ENCODE results near the gene EGLN3. TPM values are rescaled to one million over a fixed set of nuclear protein-coding genes. Genes with fewer than 3 reads are reported as not detected.

EGLN3 gene
- total RNA-seq, 1 experiment from 2014 or later = 3.2 TPM

DNA sequence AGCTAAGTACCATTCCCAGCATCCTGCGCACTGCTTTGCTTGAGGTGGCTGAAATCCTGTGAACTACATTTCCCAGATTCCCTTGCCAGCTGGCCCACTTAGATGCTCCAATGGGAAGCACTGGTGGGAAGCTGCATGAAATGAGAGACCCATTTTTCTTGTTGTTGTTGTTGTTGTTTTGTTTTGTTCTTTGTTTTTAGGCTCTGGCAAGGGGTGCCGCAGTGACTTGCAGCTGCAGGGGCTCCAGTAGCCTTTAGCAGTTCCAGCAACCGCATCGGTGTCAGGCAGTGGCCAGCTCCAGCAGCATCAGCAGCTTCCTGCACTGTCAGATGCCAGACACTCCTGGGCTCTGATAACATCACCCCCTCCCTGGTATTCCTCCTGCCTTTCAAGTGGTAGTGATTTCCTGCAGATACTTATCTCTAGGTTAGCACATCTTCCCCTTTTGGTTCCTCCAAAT is 8.8 kb upstream of the EGLN3 start:
- Histone ChIP-seq H4K20me1 (ENCODE audit: low read length) (no peaks in the 10 kb centered on the region), H3K27me3 (ENCODE audit: low read length) (peaks cover 8% of the 10 kb centered on the region), H3K4me3 (ENCODE audit: low read length) (no peak overlapping the region), H3K36me3 (ENCODE audit: low read depth, low read length) (no peaks in the 10 kb centered on the region), H3K9ac (ENCODE audit: low read length) (no peak overlapping the region), H3K4me1 (ENCODE audit: insufficient read depth, low read length) (no peaks in the 10 kb centered on the region), H3K79me2 (ENCODE audit: low read length) (no peaks in the 10 kb centered on the region), H3F3A (ENCODE audit: low read length, unreplicated experiment) (no peaks in the 10 kb centered on the region), H2AFZ (ENCODE audit: low read length) (no peak overlapping the region), H3K9me3 (ENCODE audit: low read length) (no peaks in the 10 kb centered on the region), H3K9me2 (replicated peaks; ENCODE audit: low read length) (no peaks in the 10 kb centered on the region), H3K4me2 (ENCODE audit: low read length) (no peak overlapping the region), H3K27ac (ENCODE audit: low read length) (no peak overlapping the region)
- no peak for ATAC-seq
- TF ChIP-seq, protein P1, sequence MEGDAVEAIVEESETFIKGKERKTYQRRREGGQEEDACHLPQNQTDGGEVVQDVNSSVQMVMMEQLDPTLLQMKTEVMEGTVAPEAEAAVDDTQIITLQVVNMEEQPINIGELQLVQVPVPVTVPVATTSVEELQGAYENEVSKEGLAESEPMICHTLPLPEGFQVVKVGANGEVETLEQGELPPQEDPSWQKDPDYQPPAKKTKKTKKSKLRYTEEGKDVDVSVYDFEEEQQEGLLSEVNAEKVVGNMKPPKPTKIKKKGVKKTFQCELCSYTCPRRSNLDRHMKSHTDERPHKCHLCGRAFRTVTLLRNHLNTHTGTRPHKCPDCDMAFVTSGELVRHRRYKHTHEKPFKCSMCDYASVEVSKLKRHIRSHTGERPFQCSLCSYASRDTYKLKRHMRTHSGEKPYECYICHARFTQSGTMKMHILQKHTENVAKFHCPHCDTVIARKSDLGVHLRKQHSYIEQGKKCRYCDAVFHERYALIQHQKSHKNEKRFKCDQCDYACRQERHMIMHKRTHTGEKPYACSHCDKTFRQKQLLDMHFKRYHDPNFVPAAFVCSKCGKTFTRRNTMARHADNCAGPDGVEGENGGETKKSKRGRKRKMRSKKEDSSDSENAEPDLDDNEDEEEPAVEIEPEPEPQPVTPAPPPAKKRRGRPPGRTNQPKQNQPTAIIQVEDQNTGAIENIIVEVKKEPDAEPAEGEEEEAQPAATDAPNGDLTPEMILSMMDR (conservative IDR thresholded peaks at IDR 0.05; ENCODE audit: low read depth, low read length) = no peak
- no peak for TF ChIP-seq EZH2phosphoT487 (IDR thresholded peaks at IDR 0.05; ENCODE audit: borderline replicate concordance, low read length)
- no peak for TF ChIP-seq EZH2 (IDR thresholded peaks at IDR 0.05; ENCODE audit: low read length, unreplicated experiment)
- DNase-seq = no peak
- no TSS peak for BruUV-seq (replicated peaks)
- ChIA-PET POLR2A (ENCODE audit: unreplicated experiment) (no interaction called here), CTCF (no interaction called here)
- intact Hi-C loops (cut with micrococcal nuclease) = loop anchor here (10.0 kb wide), 1 partner anchor 135 kb away; no protein-coding TSS in a partner anchor

DNA sequence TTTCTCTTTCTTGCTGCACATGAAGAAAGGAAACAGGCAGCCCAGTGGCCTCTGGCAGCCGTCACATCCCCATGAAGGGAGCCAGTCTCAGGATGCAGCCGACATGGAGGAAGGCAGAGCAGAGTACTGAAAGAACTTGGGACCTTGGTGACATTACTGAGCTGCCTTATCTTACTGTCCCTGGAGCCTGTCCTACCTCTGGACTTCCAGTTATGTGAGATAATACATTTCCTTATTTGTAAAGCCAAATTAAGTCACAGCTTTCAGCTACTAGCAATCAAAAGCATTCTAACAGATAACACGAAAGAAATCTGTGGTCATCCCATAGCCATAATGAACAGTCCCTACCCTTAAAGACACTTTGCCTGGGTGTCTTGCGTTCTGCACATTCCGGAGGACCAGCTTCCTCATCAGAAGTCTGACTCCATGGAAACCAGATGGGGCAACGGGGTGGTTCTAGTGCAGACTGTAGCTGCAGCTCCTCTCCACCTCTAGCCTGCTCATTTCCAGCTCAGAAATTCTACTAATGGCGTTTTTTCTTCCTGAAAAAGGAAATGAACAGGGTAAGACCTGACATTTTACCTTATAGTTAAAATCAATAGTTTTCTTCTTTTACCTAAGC is 7.8 kb upstream of the EGLN3 start:
- no peaks in the 10 kb centered on the region for H3F3A ChIP-seq (ENCODE audit: low read length, unreplicated experiment)
- H3K4me2 ChIP-seq (ENCODE audit: low read length) = no peak overlapping the region
- peaks cover 8% of the 10 kb centered on the region for H3K27me3 ChIP-seq (ENCODE audit: low read length)
- intact Hi-C loops (cut with micrococcal nuclease) = no loop called here
- H3K9ac ChIP-seq (ENCODE audit: low read length) = no peak overlapping the region
- no peaks in the 10 kb centered on the region for H3K4me1 ChIP-seq (ENCODE audit: insufficient read depth, low read length)
- ATAC-seq (no peak), DNase-seq (no peak)
- no peak overlapping the region for H3K4me3 ChIP-seq (ENCODE audit: low read length)
- TF ChIP-seq, protein P1 (conservative IDR thresholded peaks at IDR 0.05; ENCODE audit: low read depth, low read length) = no peak
- TF ChIP-seq EZH2 (IDR thresholded peaks at IDR 0.05; ENCODE audit: low read length, unreplicated experiment) = no peak
- TF ChIP-seq EZH2phosphoT487 (IDR thresholded peaks at IDR 0.05; ENCODE audit: borderline replicate concordance, low read length) = no peak
- BruUV-seq (replicated peaks) = no TSS peak
- H3K9me3 ChIP-seq (ENCODE audit: low read length) = no peaks in the 10 kb centered on the region
- POLR2A ChIA-PET (ENCODE audit: unreplicated experiment) = no interaction called here
- H3K9me2 ChIP-seq (replicated peaks; ENCODE audit: low read length) = no peaks in the 10 kb centered on the region
- no peaks in the 10 kb centered on the region for H3K36me3 ChIP-seq (ENCODE audit: low read depth, low read length)
- CTCF ChIA-PET = no interaction called here
- H3K27ac ChIP-seq (ENCODE audit: low read length) = no peak overlapping the region
- no peaks in the 10 kb centered on the region for H4K20me1 ChIP-seq (ENCODE audit: low read length)
- H2AFZ ChIP-seq (ENCODE audit: low read length) = no peak overlapping the region
- no peaks in the 10 kb centered on the region for H3K79me2 ChIP-seq (ENCODE audit: low read length)

DNA sequence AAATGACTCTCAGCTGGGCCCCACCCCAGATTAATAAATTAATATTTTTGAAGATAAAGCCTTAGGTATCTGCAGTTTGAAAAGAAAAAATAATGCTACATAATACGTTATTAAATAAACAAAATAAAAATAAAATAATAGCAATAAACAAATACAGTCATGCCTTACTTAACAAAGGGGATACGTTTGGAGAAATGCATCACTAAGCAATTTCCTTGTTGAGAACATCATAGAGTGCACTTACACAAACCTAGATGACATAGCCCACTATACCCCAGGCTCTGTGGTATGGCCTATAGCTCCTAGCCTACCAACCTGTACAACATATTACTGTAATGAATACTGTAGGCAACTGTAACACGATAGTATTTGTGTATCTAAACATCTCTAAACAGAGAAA is 7.1 kb upstream of the EGLN3 start:
- H3F3A ChIP-seq (ENCODE audit: low read length, unreplicated experiment) = no peaks in the 10 kb centered on the region
- H4K20me1 ChIP-seq (ENCODE audit: low read length) = no peaks in the 10 kb centered on the region
- H3K36me3 ChIP-seq (ENCODE audit: low read depth, low read length) = no peaks in the 10 kb centered on the region
- peaks cover 8% of the 10 kb centered on the region for H3K27me3 ChIP-seq (ENCODE audit: low read length)
- no TSS peak for BruUV-seq (replicated peaks)
- H3K4me3 ChIP-seq (ENCODE audit: low read length) = no peak overlapping the region
- ChIA-PET CTCF (no interaction called here), POLR2A (ENCODE audit: unreplicated experiment) (no interaction called here)
- H3K4me2 ChIP-seq (ENCODE audit: low read length) = no peak overlapping the region
- TF ChIP-seq EZH2phosphoT487 (IDR thresholded peaks at IDR 0.05; ENCODE audit: borderline replicate concordance, low read length) = no peak
- TF ChIP-seq, protein P1 (conservative IDR thresholded peaks at IDR 0.05; ENCODE audit: low read depth, low read length) = no peak
- no peak for TF ChIP-seq EZH2 (IDR thresholded peaks at IDR 0.05; ENCODE audit: low read length, unreplicated experiment)
- intact Hi-C loops (cut with micrococcal nuclease) = no loop called here
- no peaks in the 10 kb centered on the region for H3K9me2 ChIP-seq (replicated peaks; ENCODE audit: low read length)
- no peak overlapping the region for H3K9ac ChIP-seq (ENCODE audit: low read length)
- ATAC-seq = no peak
- no peaks in the 10 kb centered on the region for H3K9me3 ChIP-seq (ENCODE audit: low read length)
- H2AFZ ChIP-seq (ENCODE audit: low read length) = no peak overlapping the region
- H3K79me2 ChIP-seq (ENCODE audit: low read length) = no peaks in the 10 kb centered on the region
- DNase-seq = no peak
- H3K27ac ChIP-seq (ENCODE audit: low read length) = no peak overlapping the region
- no peaks in the 10 kb centered on the region for H3K4me1 ChIP-seq (ENCODE audit: insufficient read depth, low read length)

All from PC-3 (cell line).